HCT116 (cell line): ENCODE results near the gene PTGIR.

Experiments used
- CTCF ChIP-seq, 3 experiments: fragments of 200-600 bp in 1 of 3; sonication (generic) in 1 of 3; IDR thresholded peaks in 2 of 3; conservative IDR thresholded peaks in 1 of 3; 2 replicates each; pipeline ENCODE4 v1.5.1; 2012 to 2017; ENCODE audit warnings: low read depth in 2 of 3, low read length in 2 of 3, antibody characterized with exemption in 1 of 3, borderline replicate concordance in 1 of 3, control low read depth in 1 of 3, mild to moderate bottlenecking in 1 of 3, mixed read lengths in 1 of 3, mixed run types in 1 of 3, moderate library complexity in 1 of 3; ENCODE audit not compliant: insufficient read depth in 1 of 3
- EZH2 ChIP-seq: fragments of 200-600 bp; sonication (generic); IDR thresholded peaks from 2 replicates; pipeline ENCODE4 v1.6.1; 2017; ENCODE audit warnings: antibody characterized with exemption, mixed run types
- EZH2phosphoT487 ChIP-seq: fragments of 200-600 bp; IDR thresholded peaks from 2 replicates; pipeline ENCODE4 v1.6.1; 2018; ENCODE audit warnings: antibody characterized with exemption, borderline replicate concordance
- POLR2A ChIP-seq: IDR thresholded peaks from 2 replicates; pipeline ENCODE4 v1.7.0; 2011; ENCODE audit warnings: borderline replicate concordance; ENCODE audit not compliant: insufficient read depth, insufficient read length; ENCODE audit errors: extremely low read depth
- RAD21 ChIP-seq: IDR thresholded peaks from 2 replicates; pipeline ENCODE4 v1.6.1; 2012; ENCODE audit warnings: low read depth, mild to moderate bottlenecking
- SIN3A ChIP-seq: IDR thresholded peaks from 2 replicates; pipeline ENCODE4 v1.6.1; 2012; ENCODE audit warnings: low read depth

- TF ChIP-seq CTCF (IDR thresholded peaks at IDR 0.05 in 2 of 3, conservative IDR thresholded peaks at IDR 0.05 in 1 of 3; ENCODE audit: borderline replicate concordance in 1 of 3, insufficient read depth in 1 of 3, low read depth in 2 of 3, low read length in 2 of 3), result no peak
- TF ChIP-seq EZH2, result no peak
- TF ChIP-seq EZH2phosphoT487, result no peak
- no peak for TF ChIP-seq RAD21
- no peak for TF ChIP-seq POLR2A
- no peak for TF ChIP-seq SIN3A
Measured at GRCh38 chr19:46634656-46635218, 9.8 kb upstream of the PTGIR start.
